Hepatocyte (in vitro differentiated cells): ENCODE measurements around the gene SPINT2. TPM values are rescaled to one million over a fixed set of nuclear protein-coding genes. Genes with fewer than 3 reads are reported as not detected.

Source experiments
- DNase-seq: peaks from one replicate; pipeline ENCODE4 v3.0.0-alpha.2; 2016; ENCODE audit warnings: low spot score
- H2AFZ ChIP-seq: fragments of 200-600 bp; sonication (generic); 2 replicates; pipeline ENCODE4 v1.6.0; 2016; ENCODE audit warnings: antibody characterized with exemption, mild to moderate bottlenecking
- H3K27ac ChIP-seq: fragments of 200-600 bp; sonication (generic); 2 replicates; pipeline ENCODE4 v1.5.1; 2016; ENCODE audit warnings: mild to moderate bottlenecking
- H3K27me3 ChIP-seq: fragments of 200-600 bp; sonication (generic); 2 replicates; pipeline ENCODE4 v1.6.1; 2016
- H3K36me3 ChIP-seq: fragments of 200-600 bp; sonication (generic); replicated peaks from 2 replicates; pipeline ENCODE4 v1.5.1; 2016; ENCODE audit warnings: low read depth; ENCODE audit not compliant: insufficient read depth
- H3K4me1 ChIP-seq: fragments of 200-600 bp; sonication (generic); 2 replicates; pipeline ENCODE4 v1.5.1; 2016; ENCODE audit warnings: mild to moderate bottlenecking, moderate library complexity; ENCODE audit not compliant: insufficient read depth
- H3K4me2 ChIP-seq: fragments of 200-600 bp; sonication (generic); 2 replicates; pipeline ENCODE4 v1.6.0; 2016
- H3K4me3 ChIP-seq: fragments of 200-600 bp; sonication (generic); 2 replicates; pipeline ENCODE4 v1.5.1; 2016; ENCODE audit warnings: mild to moderate bottlenecking
- H3K79me2 ChIP-seq: fragments of 200-600 bp; sonication (generic); 2 replicates; pipeline ENCODE4 v1.6.0; 2017; ENCODE audit warnings: mild to moderate bottlenecking
- H3K9me2 ChIP-seq: fragments of 200-600 bp; sonication (generic); replicated peaks from 2 replicates; pipeline ENCODE4 v1.6.0; 2017; ENCODE audit warnings: mild to moderate bottlenecking; ENCODE audit not compliant: insufficient read depth
- H3K9me3 ChIP-seq: fragments of 200-600 bp; sonication (generic); 2 replicates; pipeline ENCODE4 v1.5.1; 2016; ENCODE audit warnings: low read depth, mild to moderate bottlenecking
- H4K20me1 ChIP-seq: fragments of 200-600 bp; sonication (generic); 2 replicates; pipeline ENCODE4 v1.6.0; 2016; ENCODE audit warnings: mild to moderate bottlenecking; ENCODE audit not compliant: insufficient read depth, poor library complexity, severe bottlenecking
- EZH2 ChIP-seq: fragments of 200-600 bp; sonication (generic); IDR thresholded peaks from 2 replicates; pipeline ENCODE4 v1.6.1; 2016; ENCODE audit warnings: antibody characterized with exemption, mild to moderate bottlenecking, borderline replicate concordance
- EZH2phosphoT487 ChIP-seq: fragments of 200-600 bp; sonication (generic); IDR thresholded peaks from one replicate; pipeline ENCODE4 v1.6.1; 2018; ENCODE audit warnings: antibody characterized with exemption, mild to moderate bottlenecking, low read depth, moderate library complexity; ENCODE audit not compliant: unreplicated experiment, severe bottlenecking
- WGBS: methylation state at CpG from one replicate; pipeline ENCODE4 v1.1.6; 2016; ENCODE audit warnings: low lambda C conversion rate; ENCODE audit errors: missing lambda C conversion rate; 5-methylcytosine and 5-hydroxymethylcytosine counted together
- polyA plus RNA-seq: library from polyadenylated mRNA; unstranded; fragments of >200 nt; fragmentation: Nextera tagmentation; extraction: Ambion mirVana; gene quantifications from 2 replicates; pipeline ENCODE4 v1.2.1, GENCODE V29; 2016
- total RNA-seq: library from RNA; depleted of rRNA; stranded (reverse); fragments of >200 nt; gene quantifications from 2 replicates; pipeline ENCODE4 v1.2.3, GENCODE V29; 2014
- TF ChIP-seq, protein P1 (sequence below): fragments of 200-600 bp; sonication (generic); IDR thresholded peaks from 2 replicates; pipeline ENCODE4 v1.5.1; 2016; ENCODE audit warnings: antibody characterized with exemption, mild to moderate bottlenecking; ENCODE audit not compliant: poor library complexity

The SPINT2 gene
- total and polyA plus RNA-seq, 2 experiments from 2014 or later: 508 to 834 TPM

DNA sequence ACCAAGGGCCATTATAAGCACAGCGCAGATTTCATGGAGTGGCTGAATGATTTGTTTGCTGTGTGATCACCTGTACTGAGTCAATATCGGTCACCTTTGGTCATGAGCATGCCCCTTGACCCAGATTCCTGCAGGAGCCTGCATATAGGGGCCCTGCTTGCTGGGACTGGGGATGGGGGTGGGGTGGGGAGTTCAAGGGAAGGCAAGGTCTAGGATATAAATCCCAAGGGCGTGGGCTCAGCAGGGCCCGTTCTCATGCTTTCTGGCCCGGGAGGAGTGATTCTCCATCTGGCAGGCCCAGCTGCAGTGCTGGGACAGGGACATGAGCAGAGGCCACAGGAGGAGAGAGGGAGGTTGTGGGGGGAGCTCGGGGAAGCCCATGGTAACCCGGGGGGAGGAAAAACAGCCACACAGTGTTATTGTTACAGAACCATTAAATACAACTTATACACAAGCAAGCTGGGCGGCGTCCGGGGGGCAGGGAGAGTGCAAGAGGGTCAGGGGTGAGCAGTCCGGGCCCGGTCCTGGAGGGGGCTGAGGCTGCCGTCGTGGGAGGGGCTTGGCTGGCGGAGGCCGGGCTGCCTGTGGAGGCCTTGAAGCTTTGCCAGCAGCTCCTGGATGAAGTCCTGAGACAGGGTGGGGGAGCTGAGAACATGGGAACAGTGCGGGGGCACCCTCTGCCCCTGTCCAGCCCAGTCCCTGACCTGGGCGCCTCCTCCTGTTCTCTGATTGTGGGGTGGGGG is 13.4 kb upstream of the SPINT2 start:
- Histone ChIP-seq H3K9me3 (no peaks in the 10 kb centered on the region), H3K9me2 (no peaks in the 10 kb centered on the region), H3K4me1 (peaks cover 62% of the 10 kb centered on the region), H3K4me2 (peak overlapping the region; percentile 71), H4K20me1 (no peaks in the 10 kb centered on the region), H3K27ac (peak overlapping the region; percentile 97), H3K27me3 (no peaks in the 10 kb centered on the region), H3K36me3 (no peaks in the 10 kb centered on the region), H3K4me3 (no peak overlapping the region), H3K79me2 (peaks cover 15% of the 10 kb centered on the region), H2AFZ (peak overlapping the region; percentile 6)
- WGBS: 25% methylated on average over 6 of the region's 18 CpGs
- TF ChIP-seq EZH2phosphoT487: no peak
- TF ChIP-seq EZH2: no peak
- TF ChIP-seq, protein P1, sequence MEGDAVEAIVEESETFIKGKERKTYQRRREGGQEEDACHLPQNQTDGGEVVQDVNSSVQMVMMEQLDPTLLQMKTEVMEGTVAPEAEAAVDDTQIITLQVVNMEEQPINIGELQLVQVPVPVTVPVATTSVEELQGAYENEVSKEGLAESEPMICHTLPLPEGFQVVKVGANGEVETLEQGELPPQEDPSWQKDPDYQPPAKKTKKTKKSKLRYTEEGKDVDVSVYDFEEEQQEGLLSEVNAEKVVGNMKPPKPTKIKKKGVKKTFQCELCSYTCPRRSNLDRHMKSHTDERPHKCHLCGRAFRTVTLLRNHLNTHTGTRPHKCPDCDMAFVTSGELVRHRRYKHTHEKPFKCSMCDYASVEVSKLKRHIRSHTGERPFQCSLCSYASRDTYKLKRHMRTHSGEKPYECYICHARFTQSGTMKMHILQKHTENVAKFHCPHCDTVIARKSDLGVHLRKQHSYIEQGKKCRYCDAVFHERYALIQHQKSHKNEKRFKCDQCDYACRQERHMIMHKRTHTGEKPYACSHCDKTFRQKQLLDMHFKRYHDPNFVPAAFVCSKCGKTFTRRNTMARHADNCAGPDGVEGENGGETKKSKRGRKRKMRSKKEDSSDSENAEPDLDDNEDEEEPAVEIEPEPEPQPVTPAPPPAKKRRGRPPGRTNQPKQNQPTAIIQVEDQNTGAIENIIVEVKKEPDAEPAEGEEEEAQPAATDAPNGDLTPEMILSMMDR: no peak
- peak; percentile 80 for DNase-seq

DNA sequence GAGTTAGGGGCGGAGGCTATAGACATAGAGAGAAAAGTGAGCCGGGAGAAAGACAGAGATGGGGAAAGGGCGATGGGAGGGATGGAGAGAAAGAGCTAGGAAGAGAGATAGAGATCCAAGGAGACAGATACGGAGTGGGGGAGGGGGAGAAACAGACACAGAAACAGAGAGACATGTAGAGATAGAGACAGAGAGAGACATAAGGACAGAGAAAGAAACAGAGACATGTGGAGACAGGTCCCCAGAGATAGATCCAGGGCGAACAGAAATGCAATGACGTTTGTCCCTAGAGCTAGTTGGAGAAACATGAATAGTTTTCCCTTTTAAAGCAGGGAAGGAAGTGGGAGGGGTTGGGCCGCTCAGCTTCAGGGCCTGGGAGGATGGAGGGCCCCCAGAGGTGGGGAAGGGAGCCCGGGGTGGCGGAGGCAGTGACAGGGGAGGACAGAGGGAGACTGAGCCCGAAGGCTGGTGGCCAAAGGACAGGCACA is 12.8 kb upstream of the SPINT2 start:
- Histone ChIP-seq H3K27ac (peak overlapping the region; percentile 97), H3K27me3 (no peaks in the 10 kb centered on the region), H4K20me1 (no peaks in the 10 kb centered on the region), H3K36me3 (no peaks in the 10 kb centered on the region), H3K79me2 (peaks cover 15% of the 10 kb centered on the region), H3K4me3 (no peak overlapping the region), H3K4me1 (peaks cover 62% of the 10 kb centered on the region), H3K9me2 (no peaks in the 10 kb centered on the region), H3K9me3 (no peaks in the 10 kb centered on the region), H2AFZ (peak overlapping the region; percentile 6), H3K4me2 (peak overlapping the region; percentile 71)
- WGBS: 28% methylated on average over 8 of the region's 10 CpGs
- TF ChIP-seq EZH2: no peak
- no peak for TF ChIP-seq EZH2phosphoT487
- TF ChIP-seq, protein P1: no peak
- peak; percentile 56 for DNase-seq

DNA sequence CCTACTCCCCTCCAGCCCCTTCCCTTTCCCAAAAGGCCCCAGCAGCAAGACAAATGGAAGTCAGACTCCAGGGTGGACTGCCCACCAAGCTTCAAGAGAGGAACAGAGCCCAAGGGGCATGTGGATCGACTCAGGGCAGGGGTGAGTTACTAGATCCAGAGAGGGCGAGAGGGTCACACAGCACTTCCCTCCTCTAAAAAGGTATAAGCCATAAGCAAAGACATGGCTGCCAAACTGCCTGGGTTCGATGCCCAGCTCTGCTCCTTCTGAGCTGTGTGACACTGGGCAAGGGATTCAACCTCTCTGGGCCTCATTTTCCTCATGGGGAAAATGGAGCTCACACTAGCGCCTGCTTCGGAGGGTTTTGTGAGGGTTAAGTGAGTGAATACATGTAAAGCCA is 12.0 kb upstream of the SPINT2 start:
- Histone ChIP-seq H3K4me1 (peaks cover 62% of the 10 kb centered on the region), H3K36me3 (no peaks in the 10 kb centered on the region), H3K9me3 (no peaks in the 10 kb centered on the region), H4K20me1 (no peaks in the 10 kb centered on the region), H3K79me2 (peaks cover 15% of the 10 kb centered on the region), H2AFZ (no peak overlapping the region), H3K4me3 (no peak overlapping the region), H3K4me2 (peak overlapping the region; percentile 71), H3K27ac (peak overlapping the region; percentile 97), H3K27me3 (no peaks in the 10 kb centered on the region), H3K9me2 (no peaks in the 10 kb centered on the region)
- TF ChIP-seq EZH2phosphoT487 (no peak), EZH2 (no peak)
- TF ChIP-seq, protein P1: no peak
- WGBS: 91% methylated on average over 5 of the region's 5 CpGs
- DNase-seq: no peak
